Transverse colon (tissue), 4 donors: ENCODE results near the gene LPIN3. TPM values are rescaled to one million over a fixed set of nuclear protein-coding genes. Genes with fewer than 3 reads are reported as not detected.

Source experiments
- DNase-seq: peaks from one replicate; pipeline ENCODE4 v3.0.0-alpha.2; 2019
- H3K27ac ChIP-seq, 4 donors: fragments of 200-600 bp; sonication (generic); 2 replicates each; pipeline ENCODE4 v1.5.1; 2016 to 2018; ENCODE audit warnings: inconsistent platforms in 4 of 4
- H3K27me3 ChIP-seq: fragments of 200-600 bp; sonication (generic); 2 replicates; pipeline ENCODE4 v1.5.1; 2017; ENCODE audit warnings: inconsistent platforms
- H3K36me3 ChIP-seq, 4 donors: fragments of 200-600 bp; sonication (generic); 2 replicates each; pipeline ENCODE4 v1.5.1; 2017 to 2019; ENCODE audit warnings: inconsistent platforms in 4 of 4
- H3K4me1 ChIP-seq, 4 donors: fragments of 200-600 bp; sonication (generic); 2 replicates each; pipeline ENCODE4 v1.5.1; 2017 to 2020; ENCODE audit warnings: inconsistent platforms in 4 of 4
- H3K4me3 ChIP-seq, 4 donors: fragments of 200-600 bp; sonication (generic); 1 replicate in 1 of 4; 2 replicates in 3 of 4; pipeline versions ENCODE4 v1.5.1 to v1.6.1; 2017 to 2019; ENCODE audit warnings: inconsistent platforms in 4 of 4
- H3K9me3 ChIP-seq, 2 donors: fragments of 200-600 bp; sonication (generic); 2 replicates each; pipeline ENCODE4 v1.5.1; 2017 to 2019; ENCODE audit warnings: inconsistent platforms in 2 of 2
- EP300 ChIP-seq: sonication (generic); formaldehyde crosslinking; IDR thresholded peaks from one replicate; pipeline ENCODE4 v1.6.1; 2017; ENCODE audit warnings: antibody characterized with exemption, low read depth
- POLR2A ChIP-seq: fragments of 450-650 bp; IDR thresholded peaks from one replicate; pipeline ENCODE4 v1.6.1; 2016; ENCODE audit warnings: antibody characterized with exemption, mild to moderate bottlenecking, moderate library complexity
- POLR2AphosphoS5 ChIP-seq, 3 donors: sonication (generic); formaldehyde crosslinking; IDR thresholded peaks; one replicate each; pipeline ENCODE4 v1.6.1; 2016; ENCODE audit warnings: antibody characterized with exemption in 3 of 3
- WGBS, 2 donors: methylation state at CpG; one replicate each; pipeline ENCODE4 v1.1.5; 2018; ENCODE audit warnings: low coverage in 1 of 2; 5-methylcytosine and 5-hydroxymethylcytosine counted together
- in situ Hi-C, 4 donors: fragments of 200-750 bp; cut with MboI; loops; one replicate each; pipeline versions ENCODE4 v1.15.0 to v1.15.1; 2017; ENCODE audit warnings: low sequenced_read_pairs in 3 of 4, low pct_ligation_motif_present in 1 of 4, low pct_unique_long_range_greater_than_20kb in 1 of 4
- intact Hi-C: fragments of 100-400 bp; cut with DNase I; formaldehyde crosslinking; loops from one replicate; pipeline ENCODE4 v1.15.1; 2023; ENCODE audit warnings: low total_unique reads
- total RNA-seq, 4 donors: library from RNA; depleted of rRNA; stranded (reverse); fragments of >200 nt; gene quantifications; one replicate each; pipeline ENCODE4 v1.1.0, GENCODE V29; 2016
- TF ChIP-seq, protein P1 (sequence below), 5 experiments: fragments of 200-600 bp in 3 of 5; fragments of 450-650 bp in 2 of 5; sonication (generic) in 3 of 5; IDR thresholded peaks; 1 replicate in 2 of 5; 2 replicates in 3 of 5; pipeline ENCODE4 v1.5.1; 2016 to 2017; ENCODE audit warnings: antibody characterized with exemption in 5 of 5, inconsistent platforms in 3 of 5, mild to moderate bottlenecking in 2 of 5, moderate library complexity in 1 of 5

The LPIN3 gene
- total RNA-seq, 4 donors from 2014 or later, result 96.9 to 263 (median 134) TPM

DNA sequence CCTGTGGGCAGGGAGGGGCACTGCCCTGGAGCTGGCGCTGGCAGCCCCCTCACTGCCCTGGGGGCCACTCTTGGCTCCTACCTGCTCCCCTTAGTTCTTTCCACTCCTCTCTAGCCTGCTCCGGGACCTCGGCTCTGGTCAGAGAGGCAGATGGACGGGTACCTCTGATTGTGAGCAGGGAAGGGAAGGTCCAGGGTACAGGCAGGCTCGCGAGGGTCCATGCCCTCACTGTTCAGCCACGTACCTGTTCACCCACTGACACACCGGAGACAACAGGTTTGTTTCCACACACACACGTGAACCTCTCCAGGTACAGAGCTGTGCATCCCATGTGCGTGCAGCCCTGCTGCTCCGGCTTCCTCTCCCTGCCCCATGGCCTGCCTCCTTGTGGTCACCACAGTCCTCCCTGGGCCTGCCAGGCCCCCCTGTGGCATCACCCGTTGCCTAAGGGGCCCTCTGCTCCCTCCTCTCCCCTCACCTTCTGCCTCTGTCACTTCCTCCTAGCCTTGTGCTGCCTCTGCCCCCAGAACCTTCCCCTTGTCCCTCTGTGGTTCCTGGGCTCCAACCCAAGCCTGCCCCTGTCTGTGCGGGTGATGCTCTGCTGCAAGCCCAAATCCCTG is 23.7 kb downstream of the LPIN3 start:
- Histone ChIP-seq H3K27me3 (peaks cover 53% of the 10 kb centered on the region), H3K27ac (no peak overlapping the region), H3K4me3 (no peak overlapping the region), H3K36me3 (no peaks in the 10 kb centered on the region), H3K4me1 (peaks cover 5 to 11% (median 9%) of the 10 kb centered on the region in 4 donors), H3K9me3 (no peaks in the 10 kb centered on the region)
- in situ Hi-C loops (no loop called here), intact Hi-C loops (loop anchor here (2.0 kb wide), 1 partner anchor 20 kb away; no protein-coding TSS in a partner anchor)
- DNase-seq, result no peak
- WGBS, 2 donors, result 80 to 100% methylated on average over 1 to 13 of the region's 13 CpGs
- TF ChIP-seq, protein P1, sequence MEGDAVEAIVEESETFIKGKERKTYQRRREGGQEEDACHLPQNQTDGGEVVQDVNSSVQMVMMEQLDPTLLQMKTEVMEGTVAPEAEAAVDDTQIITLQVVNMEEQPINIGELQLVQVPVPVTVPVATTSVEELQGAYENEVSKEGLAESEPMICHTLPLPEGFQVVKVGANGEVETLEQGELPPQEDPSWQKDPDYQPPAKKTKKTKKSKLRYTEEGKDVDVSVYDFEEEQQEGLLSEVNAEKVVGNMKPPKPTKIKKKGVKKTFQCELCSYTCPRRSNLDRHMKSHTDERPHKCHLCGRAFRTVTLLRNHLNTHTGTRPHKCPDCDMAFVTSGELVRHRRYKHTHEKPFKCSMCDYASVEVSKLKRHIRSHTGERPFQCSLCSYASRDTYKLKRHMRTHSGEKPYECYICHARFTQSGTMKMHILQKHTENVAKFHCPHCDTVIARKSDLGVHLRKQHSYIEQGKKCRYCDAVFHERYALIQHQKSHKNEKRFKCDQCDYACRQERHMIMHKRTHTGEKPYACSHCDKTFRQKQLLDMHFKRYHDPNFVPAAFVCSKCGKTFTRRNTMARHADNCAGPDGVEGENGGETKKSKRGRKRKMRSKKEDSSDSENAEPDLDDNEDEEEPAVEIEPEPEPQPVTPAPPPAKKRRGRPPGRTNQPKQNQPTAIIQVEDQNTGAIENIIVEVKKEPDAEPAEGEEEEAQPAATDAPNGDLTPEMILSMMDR (IDR thresholded peaks at IDR 0.05), result no peak
- TF ChIP-seq POLR2A (no peak), EP300 (no peak), POLR2AphosphoS5 (IDR thresholded peaks at IDR 0.05) (no peak)

DNA sequence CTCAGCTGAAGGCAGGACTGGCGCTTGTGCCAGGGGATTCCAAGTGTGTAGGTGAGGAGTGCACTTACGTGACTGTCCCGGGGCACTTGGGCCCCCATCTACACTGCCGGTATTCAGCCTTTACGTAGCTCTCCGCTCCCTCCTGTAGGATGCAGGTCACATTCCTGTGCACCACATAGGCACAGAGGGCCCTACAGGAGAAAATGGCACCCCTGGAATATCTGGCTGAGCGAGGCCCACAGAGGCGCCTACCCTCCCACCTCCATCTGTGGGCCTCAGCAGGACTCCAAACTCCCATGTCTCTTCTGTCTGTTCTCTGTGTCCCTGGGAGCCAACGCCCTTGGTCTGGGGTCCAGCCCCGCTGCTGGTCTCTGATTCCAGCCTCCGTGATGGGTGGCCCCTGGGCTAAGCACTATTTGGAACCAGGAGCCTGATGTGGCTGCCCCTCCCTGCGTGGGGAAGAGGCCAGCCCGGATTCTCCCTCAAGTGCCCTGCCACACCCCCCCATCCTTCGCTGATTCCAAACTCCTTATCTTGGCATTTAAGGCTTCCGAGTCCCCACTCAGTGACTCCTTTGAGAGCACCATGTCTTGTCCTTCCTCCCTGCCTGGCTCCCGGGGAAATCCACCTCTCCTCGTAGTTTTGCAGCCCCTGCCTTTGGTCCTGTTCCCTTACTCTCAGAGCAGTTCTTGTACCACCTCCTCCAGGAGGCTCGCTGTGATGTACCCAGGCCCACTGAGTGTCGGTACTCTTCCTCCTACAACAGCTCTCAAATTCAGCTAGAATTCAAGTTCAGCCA is 24.5 kb downstream of the LPIN3 start:
- in situ Hi-C loops, result no loop called here
- no peaks in the 10 kb centered on the region for H3K36me3 ChIP-seq
- WGBS, 2 donors, result 81 to 92% methylated on average over 2 to 19 of the region's 19 CpGs

DNA sequence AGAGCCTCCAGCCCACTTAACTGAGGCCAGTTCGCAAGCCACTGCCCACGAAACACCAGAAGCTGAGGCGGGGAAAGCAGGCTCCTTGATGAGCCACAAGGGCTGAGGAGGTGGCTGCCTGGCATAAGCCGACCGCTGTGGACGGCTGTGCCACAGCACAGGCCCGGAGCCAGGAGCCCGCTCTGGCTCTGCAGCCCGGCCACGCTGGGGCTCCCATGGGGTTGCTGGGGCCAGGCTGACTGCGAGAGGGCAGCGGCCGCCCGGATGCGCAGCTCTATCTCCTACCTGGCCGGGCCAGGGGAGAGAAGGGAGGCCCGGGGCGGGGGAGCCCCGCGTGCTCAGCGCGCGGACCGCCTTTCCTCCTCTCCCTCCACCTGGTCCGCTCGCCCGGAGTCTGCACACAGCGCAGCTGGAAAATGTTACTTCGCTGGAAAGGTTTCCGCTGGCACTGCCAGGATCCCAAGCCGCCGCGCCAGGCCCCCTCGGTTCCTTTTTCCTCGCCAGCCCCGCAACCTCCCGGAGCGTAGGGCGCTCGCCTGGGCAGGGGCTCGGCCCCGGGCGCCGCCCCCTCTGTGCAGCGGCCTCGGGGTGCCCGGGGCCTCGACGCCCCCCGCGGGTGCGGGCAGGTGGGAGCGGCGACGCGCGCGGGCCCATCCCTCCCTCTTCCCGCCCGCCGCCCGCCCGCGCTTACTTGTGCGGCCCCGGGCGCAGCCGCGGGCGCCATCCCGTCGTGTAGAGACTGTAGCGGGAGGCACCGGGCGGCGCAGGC is 25.3 kb downstream of the LPIN3 start:
- H3K4me3 ChIP-seq, result peak overlapping the region in 3 of 4 donors; percentile 23 to 48 (median 32)
- intact Hi-C loops (loop anchor here (2.0 kb wide), 1 partner anchor 21 kb away; no protein-coding TSS in a partner anchor), in situ Hi-C loops (no loop called here)
- 12% methylated on average over 39 of the region's 76 CpGs; no CpG with 5 or more reads in 1 of the 2 donors for WGBS, 2 donors
- no peak for DNase-seq
- peaks cover 5 to 11% (median 9%) of the 10 kb centered on the region in 4 donors for H3K4me1 ChIP-seq
- no peaks in the 10 kb centered on the region for H3K36me3 ChIP-seq
- H3K27me3 ChIP-seq, result peaks cover 54% of the 10 kb centered on the region
- no peaks in the 10 kb centered on the region for H3K9me3 ChIP-seq
- TF ChIP-seq POLR2A, result no peak
- TF ChIP-seq, protein P1 (IDR thresholded peaks at IDR 0.05), result no peak
- no peak for TF ChIP-seq EP300
- no peak for TF ChIP-seq POLR2AphosphoS5 (IDR thresholded peaks at IDR 0.05)
- H3K27ac ChIP-seq, result no peak overlapping the region

More for the DNA sequence above, 24.5 kb downstream of the LPIN3 start:
- no peak overlapping the region for H3K4me3 ChIP-seq
- H3K9me3 ChIP-seq, result no peaks in the 10 kb centered on the region
- peaks cover 54% of the 10 kb centered on the region for H3K27me3 ChIP-seq
- TF ChIP-seq POLR2A (no peak), EP300 (no peak), POLR2AphosphoS5 (IDR thresholded peaks at IDR 0.05) (no peak)
- TF ChIP-seq, protein P1 (IDR thresholded peaks at IDR 0.05), result no peak
- intact Hi-C loops, result loop anchor here (2.0 kb wide), 1 partner anchor 20 kb away; no protein-coding TSS in a partner anchor
- no peak for DNase-seq
- H3K27ac ChIP-seq, result no peak overlapping the region
- H3K4me1 ChIP-seq, result peaks cover 5 to 11% (median 9%) of the 10 kb centered on the region in 4 donors
